ENCODE data around the gene MED31. TPM values are rescaled to one million over a fixed set of nuclear protein-coding genes. Genes with fewer than 3 reads are reported as not detected.
A peak's percentile ranks its signal among the peaks of the same experiment; 100 is the strongest.

MED31 gene
- 5.3 TPM for polyA plus RNA-seq (2012; ENCODE audit: insufficient read length, low read depth)

GRCh38 chr17:6651354-6651918 lies at the start of gene MED31, which contains the start of gene C17orf100:
TSS of gene MED31 (minus strand) at chr17:6651605. CDS start at chr17:6651528, 77 bp downstream.
TSS of gene C17orf100 (plus strand) at chr17:6651762. CDS start at chr17:6651914, 152 bp downstream.
- no peak for TF ChIP-seq REST (IDR thresholded peaks at IDR 0.05; ENCODE audit: insufficient read depth in 1 of 2, low read depth in 2 of 2, low read length in 2 of 2)
- TF ChIP-seq FOXP2 (optimal IDR thresholded peaks at IDR 0.05; ENCODE audit: borderline replicate concordance, extremely low read depth, extremely low read length, insufficient read depth) = no peak
- no peak for TF ChIP-seq SIN3A (IDR thresholded peaks at IDR 0.05; ENCODE audit: borderline replicate concordance, insufficient read depth, low read length)
- peak; percentile 92 for TF ChIP-seq POLR2AphosphoS5 (IDR thresholded peaks at IDR 0.05; ENCODE audit: low read depth, low read length)
- peak; percentile 61; the same call in 1 of the 2 replicates for TF ChIP-seq TAF1 (IDR thresholded peaks at IDR 0.05; ENCODE audit: borderline replicate concordance, insufficient read depth, low read length)

- TF ChIP-seq REST (IDR thresholded peaks at IDR 0.05; ENCODE audit: insufficient read depth in 1 of 2, low read depth in 2 of 2, low read length in 2 of 2) = no peak
- TF ChIP-seq FOXP2 (optimal IDR thresholded peaks at IDR 0.05; ENCODE audit: borderline replicate concordance, extremely low read depth, extremely low read length, insufficient read depth) = no peak
- no peak for TF ChIP-seq POLR2AphosphoS5 (IDR thresholded peaks at IDR 0.05; ENCODE audit: low read depth, low read length)
- TF ChIP-seq TAF1 (IDR thresholded peaks at IDR 0.05; ENCODE audit: borderline replicate concordance, insufficient read depth, low read length) = no peak
- TF ChIP-seq SIN3A (IDR thresholded peaks at IDR 0.05; ENCODE audit: borderline replicate concordance, insufficient read depth, low read length) = no peak
These were observed 49.5 kb upstream of the MED31 start for GRCh38 chr17:6700948-6701307.

- TF ChIP-seq TAF1 (IDR thresholded peaks at IDR 0.05; ENCODE audit: borderline replicate concordance, insufficient read depth, low read length) (no peak), POLR2AphosphoS5 (IDR thresholded peaks at IDR 0.05; ENCODE audit: low read depth, low read length) (no peak), SIN3A (IDR thresholded peaks at IDR 0.05; ENCODE audit: borderline replicate concordance, insufficient read depth, low read length) (no peak), FOXP2 (optimal IDR thresholded peaks at IDR 0.05; ENCODE audit: borderline replicate concordance, extremely low read depth, extremely low read length, insufficient read depth) (no peak), REST (IDR thresholded peaks at IDR 0.05; ENCODE audit: insufficient read depth in 1 of 2, low read depth in 2 of 2, low read length in 2 of 2) (no peak)
These were observed 48.9 kb upstream of the MED31 start for GRCh38 chr17:6699997-6700947.

- TF ChIP-seq POLR2AphosphoS5 (IDR thresholded peaks at IDR 0.05; ENCODE audit: low read depth, low read length) = no peak
- no peak for TF ChIP-seq REST (IDR thresholded peaks at IDR 0.05; ENCODE audit: insufficient read depth in 1 of 2, low read depth in 2 of 2, low read length in 2 of 2)
- TF ChIP-seq TAF1 (IDR thresholded peaks at IDR 0.05; ENCODE audit: borderline replicate concordance, insufficient read depth, low read length) = no peak
- TF ChIP-seq SIN3A (IDR thresholded peaks at IDR 0.05; ENCODE audit: borderline replicate concordance, insufficient read depth, low read length) = no peak
- no peak for TF ChIP-seq FOXP2 (optimal IDR thresholded peaks at IDR 0.05; ENCODE audit: borderline replicate concordance, extremely low read depth, extremely low read length, insufficient read depth)
These were observed 46.6 kb upstream of the MED31 start for GRCh38 chr17:6698004-6698403.
